Ishikawa (cell line): Measurements from ENCODE around the gene CIROP.

Source experiments
- CEBPB ChIP-seq: IDR thresholded peaks from 2 replicates; pipeline ENCODE4 v1.6.1; 2012
- EGR1 ChIP-seq: IDR thresholded peaks from 2 replicates; pipeline ENCODE4 v1.6.1; 2012
- EP300 ChIP-seq: IDR thresholded peaks from 2 replicates; pipeline ENCODE4 v1.6.1; 2012; ENCODE audit warnings: borderline replicate concordance
- RAD21 ChIP-seq: IDR thresholded peaks from 2 replicates; pipeline ENCODE4 v1.6.1; 2012; ENCODE audit warnings: low read depth
- TAF1 ChIP-seq: IDR thresholded peaks from 2 replicates; pipeline ENCODE4 v1.6.1; 2012; ENCODE audit warnings: low read depth, mild to moderate bottlenecking

GRCh38 chr14:23054000-23054811 is 50.6 kb downstream of the CIROP start:
- TF ChIP-seq EP300, result no peak
- peak; percentile 26; the same call in 1 of the 2 replicates for TF ChIP-seq RAD21
- no peak for TF ChIP-seq CEBPB
- no peak for TF ChIP-seq TAF1
- TF ChIP-seq EGR1, result no peak
